NCI-H524 (cell line): ENCODE data around the gene TMEM129.

ENCODE experiments used
- DNase-seq, 2 experiments: peaks; one replicate each; lab custom pipeline; 2025; lab: John Stamatoyannopoulos, UW

The TMEM129 gene

DNA sequence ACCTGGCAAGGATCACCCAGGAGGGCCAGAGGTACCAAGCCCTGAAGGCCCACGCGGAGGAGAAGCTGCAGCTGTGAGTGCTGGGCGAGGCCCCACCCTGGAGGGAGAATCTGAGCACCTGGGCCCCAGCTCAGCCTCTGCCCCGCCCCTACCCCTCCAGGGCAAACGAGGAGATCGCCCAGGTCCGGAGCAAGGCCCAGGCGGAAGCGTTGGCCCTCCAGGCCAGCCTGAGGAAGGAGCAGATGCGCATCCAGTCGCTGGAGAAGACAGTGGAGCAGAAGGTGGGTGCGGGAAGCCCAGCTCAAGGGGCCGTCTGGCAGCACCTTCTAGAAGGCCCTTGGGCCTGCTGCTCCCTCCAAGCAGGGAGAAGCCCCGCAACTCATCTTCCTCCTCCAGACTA, 23.4 kb upstream of the TMEM129 start:
- DNase-seq = no peak

DNA sequence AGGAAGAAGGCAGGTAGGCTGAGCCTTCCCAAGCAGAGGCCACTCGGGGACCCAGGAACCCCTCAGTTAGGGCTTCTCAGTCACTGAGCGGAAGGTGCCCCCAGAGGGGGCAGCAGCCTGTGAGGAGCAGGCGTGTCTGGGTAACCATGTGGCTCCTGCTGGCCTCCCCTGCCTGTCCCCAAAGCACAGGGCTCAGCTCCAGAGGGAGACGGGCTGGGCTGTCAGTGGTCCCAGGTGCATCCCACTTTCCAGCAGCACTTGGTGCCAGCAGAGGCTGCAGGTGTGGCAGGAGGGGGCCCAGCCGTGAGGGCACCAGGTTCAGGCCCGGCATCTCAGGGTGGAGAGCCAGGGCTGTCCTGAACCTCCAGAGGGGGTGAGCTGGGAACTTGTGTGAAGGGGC, 22.9 kb upstream of the TMEM129 start:
- no peak for DNase-seq

DNA sequence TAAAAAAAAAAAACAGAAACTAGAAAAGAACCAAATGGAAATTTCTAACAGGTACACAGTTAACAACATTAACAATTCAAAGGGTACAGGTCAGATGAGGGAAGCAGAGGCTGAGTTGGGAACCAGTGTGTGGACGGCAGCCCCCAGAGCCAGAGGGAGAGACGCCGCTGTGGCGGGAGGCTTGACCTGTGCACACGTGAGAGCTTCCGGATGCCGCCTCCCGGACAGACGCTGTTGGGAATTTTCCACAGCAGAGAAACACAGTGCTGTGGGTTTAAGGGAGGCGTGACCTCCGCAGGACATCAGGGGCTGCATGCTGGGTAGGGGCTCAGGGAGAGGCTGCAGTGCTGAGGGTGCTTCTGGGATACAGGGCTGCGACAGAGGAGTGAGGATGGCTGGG, 22.4 kb upstream of the TMEM129 start:
- no peak for DNase-seq

DNA sequence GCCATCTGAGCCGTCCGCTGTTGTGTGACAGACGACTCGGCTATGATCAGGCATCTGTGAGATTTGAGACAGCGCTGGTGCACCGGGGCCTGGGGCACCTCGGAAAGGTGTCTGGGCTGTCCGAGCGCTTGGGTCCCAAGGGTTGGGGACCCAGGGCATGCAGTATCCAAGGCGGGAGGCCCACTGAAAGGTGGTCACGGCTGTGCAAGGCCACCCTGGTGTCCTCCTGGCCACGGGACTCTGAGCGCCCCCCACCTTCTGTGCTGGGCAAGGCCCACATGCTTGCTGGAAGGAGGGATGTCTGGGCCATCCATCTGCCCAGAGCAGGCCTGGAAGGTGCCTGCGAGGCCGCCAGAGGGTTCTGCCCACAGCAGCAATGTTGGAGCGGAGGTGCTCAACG, 20.1 kb upstream of the TMEM129 start:
- no peak for DNase-seq

DNA sequence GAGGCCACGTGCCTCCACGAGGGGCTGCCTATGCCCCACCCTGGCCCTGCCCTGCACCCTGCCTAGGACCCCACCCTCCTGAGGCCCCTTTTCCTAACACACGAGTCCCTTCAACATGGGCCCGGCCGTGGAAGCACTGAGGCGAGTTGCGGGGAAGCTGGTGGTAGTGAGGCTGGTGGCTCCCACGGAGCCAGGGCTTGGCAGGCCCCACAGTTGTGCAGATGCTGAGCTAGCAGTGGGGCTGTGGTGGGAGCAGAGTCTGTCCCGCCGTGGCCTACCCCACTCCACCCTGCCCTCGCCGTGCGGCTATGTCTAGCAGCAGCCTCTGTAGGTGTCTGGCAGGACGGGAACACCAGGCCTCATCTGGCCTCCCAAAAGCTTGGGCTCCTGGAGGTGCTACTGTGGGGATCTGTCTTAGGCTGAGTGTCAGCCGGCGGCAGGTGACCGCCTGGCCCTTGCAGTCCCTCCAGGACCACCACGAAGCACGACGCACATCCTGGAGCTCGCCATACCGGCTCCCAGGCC, 19.0 kb upstream of the TMEM129 start:
- no peak for DNase-seq

DNA sequence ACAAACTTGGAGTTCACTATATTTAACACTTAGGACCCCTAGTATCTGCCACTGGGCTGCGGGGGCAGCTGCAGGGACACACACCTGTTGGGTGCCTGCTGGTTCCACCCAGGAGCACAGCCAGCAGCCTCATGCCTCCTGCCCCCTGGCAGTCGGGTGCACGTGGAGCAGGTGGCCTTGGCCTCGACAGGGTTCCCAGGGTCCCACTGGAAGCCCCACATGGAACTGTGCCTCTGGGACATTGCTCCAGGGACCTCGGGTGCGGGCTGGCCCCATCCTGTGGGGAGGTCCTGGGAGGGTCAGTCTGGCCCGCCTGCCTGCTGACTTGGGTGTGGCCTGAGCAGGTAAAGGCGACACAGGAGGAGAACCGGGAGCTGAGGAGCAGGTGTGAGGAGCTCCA, 18.2 kb upstream of the TMEM129 start:
- DNase-seq = no peak

DNA sequence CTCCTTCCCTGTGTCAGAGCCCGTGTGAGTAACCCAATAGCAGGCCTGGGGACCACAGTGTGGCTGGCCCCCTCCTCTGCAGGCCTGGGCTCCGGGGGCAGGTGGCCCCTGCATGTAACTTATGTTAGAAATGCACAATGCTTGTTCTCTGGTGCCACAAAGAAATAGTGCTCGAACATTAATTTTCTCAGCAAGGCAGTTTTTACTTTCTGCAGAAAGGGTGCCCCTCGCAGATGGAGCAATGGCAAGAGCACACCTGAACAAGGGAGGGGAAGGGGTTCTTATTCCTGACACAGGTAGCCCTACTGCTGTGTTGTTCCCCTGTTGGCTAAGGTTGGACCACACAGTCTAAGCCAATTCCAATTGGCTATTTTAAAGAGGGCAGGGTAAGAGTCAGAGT, 17.3 kb upstream of the TMEM129 start:
- no peak for DNase-seq

DNA sequence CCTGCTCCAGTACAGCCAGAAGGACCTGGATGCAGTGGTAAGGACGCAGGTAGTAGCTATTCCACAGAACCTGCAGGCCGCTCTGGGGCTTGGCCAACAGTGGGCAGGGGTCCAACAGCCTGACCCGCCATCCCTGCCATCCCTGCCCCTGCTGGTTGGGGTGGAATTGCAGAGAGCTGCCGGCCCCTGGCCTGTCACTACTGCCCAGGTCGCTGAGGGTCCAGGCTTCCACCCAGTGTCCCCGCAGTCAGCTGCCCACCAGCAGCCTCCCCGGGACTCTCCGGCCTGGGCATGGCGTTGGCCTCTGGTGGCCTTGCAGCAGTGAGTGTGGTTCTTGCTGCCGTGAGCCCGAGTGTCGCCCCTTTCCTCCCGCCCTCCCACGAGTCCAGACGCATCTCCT, 16.5 kb upstream of the TMEM129 start:
- no peak for DNase-seq

DNA sequence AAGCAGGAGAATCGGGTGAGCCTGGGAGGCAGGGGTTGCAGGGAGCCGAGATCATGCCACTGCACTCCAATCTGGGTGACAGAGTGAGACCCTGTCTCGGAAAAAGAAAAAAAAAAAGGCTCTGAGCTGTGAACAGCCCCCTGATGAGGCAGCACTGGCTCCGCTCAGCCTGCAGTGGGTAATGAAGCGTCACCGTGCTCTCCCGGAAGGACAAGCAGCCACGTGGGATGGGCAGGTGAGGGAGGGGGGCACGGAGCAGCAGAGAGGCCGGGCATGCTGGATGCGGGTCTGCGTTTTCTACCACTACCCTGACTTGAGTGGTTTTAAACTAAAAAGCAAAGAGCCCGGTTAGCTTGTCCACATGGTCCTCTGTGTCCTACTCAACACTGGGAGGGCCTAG, 15.7 kb upstream of the TMEM129 start:
- no peak for DNase-seq

DNA sequence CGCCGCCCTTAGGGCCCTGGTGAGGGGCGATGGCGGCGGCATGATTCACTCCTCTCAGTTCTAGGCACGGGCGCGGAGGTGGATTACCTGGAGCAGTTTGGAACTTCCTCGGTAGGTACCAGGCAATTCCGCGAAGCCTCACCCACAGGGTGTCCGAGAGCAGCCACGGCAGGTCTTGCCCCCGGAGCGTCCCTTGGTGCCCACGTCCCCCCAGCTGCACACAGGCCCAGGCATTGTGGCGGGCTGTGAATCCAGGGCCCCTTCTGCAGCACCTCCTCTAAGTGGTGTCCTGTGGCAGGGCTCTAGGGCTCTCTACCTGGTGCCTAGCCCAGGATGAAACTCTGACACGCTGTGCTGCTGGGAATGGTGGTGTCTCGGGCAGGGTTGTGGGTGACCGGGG, 14.1 kb upstream of the TMEM129 start:
- DNase-seq = no peak

DNA sequence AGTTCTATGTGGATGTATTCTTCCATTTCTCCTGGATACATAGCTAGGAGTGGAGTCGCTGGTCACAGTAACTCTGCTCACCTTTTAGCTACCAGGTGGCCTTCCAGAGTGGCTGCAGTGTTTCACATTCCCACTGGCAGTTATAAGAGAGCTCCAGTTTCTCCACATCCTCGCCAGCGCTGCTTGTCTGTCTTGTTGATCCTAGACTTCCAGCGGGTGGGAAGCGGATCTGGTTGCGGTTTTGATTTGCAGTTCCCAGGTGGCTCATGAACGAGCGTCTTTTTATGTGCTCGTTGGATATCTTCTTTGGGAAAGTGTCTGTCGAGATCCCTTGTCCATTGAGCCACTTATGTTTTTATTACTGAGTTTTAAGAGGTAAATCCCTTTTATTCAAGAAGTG, 11.8 kb upstream of the TMEM129 start:
- no peak for DNase-seq

DNA sequence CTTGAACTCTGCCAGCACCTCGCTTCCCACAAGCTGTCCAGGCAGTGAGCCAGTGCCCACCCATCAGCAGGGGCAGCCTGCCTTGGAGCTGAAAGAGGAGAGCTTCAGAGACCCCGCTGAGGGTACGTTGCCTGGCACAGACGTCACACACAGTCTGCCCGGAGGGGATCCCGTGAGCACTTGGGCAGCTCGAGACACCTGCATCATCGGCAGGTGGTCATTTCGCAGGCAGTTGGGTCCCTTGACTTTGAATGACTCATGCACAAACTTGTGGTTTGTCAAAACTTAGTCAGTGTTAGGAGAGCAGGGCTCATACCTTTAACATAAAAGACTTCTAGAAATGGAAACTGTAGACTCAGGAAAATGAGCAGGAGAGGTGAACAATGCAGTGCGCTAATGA, 10.1 kb upstream of the TMEM129 start:
- no peak for DNase-seq

DNA sequence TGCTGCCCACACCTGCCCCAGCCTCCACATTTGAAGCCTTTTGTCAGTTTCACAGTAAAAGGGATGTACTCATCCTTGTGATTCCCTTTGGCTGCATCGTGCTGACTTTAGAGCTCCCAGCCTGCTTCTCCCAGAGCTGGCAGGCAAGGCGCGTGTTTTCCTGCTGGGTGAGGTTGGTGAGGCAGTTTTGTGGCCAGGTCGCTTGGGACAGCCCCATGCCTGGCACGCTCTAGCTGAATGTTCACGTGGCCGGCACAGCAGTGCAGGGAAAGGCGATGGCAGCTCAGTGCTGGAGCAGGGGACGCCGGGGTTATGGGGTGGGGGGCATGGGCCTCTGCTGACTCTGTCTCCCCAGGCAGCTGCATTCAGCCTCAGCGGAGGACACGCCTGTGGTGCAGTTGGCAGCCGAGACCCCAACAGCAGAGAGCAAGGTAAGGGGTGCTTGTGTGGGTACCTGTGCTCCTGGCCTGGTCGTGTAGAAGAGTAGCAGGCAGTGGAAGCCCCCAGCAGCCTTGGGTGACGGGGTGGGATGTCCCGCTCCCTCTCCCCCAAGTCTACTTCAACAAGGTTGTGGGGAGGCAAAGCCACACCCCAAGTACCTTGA, 9.5 kb upstream of the TMEM129 start:
- DNase-seq = no peak

DNA sequence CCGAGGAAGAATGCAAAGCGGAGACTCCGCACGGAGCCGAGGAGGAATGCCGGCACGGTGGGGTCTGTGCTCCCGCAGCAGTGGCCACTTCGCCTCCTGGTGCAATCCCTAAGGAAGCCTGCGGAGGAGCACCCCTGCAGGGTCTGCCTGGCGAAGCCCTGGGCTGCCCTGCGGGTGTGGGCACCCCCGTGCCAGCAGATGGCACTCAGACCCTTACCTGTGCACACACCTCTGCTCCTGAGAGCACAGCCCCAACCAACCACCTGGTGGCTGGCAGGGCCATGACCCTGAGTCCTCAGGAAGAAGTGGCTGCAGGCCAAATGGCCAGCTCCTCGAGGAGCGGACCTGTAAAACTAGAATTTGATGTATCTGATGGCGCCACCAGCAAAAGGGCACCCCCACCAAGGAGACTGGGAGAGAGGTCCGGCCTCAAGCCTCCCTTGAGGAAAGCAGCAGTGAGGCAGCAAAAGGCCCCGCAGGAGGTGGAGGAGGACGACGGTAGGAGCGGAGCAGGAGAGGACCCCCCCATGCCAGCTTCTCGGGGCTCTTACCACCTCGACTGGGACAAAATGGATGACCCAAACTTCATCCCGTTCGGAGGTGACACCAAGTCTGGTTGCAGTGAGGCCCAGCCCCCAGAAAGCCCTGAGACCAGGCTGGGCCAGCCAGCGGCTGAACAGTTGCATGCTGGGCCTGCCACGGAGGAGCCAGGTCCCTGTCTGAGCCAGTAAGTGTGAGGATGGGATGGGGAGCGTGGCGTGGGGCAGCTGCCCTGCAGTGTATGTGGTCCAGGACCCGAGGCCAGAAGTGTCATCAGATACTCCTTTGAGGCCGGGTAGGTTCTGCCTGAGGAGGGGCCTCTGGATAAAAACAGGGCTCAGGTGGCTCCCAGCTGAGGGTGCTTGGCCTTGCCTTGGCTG, 7.2 kb upstream of the TMEM129 start:
- DNase-seq = no peak

DNA sequence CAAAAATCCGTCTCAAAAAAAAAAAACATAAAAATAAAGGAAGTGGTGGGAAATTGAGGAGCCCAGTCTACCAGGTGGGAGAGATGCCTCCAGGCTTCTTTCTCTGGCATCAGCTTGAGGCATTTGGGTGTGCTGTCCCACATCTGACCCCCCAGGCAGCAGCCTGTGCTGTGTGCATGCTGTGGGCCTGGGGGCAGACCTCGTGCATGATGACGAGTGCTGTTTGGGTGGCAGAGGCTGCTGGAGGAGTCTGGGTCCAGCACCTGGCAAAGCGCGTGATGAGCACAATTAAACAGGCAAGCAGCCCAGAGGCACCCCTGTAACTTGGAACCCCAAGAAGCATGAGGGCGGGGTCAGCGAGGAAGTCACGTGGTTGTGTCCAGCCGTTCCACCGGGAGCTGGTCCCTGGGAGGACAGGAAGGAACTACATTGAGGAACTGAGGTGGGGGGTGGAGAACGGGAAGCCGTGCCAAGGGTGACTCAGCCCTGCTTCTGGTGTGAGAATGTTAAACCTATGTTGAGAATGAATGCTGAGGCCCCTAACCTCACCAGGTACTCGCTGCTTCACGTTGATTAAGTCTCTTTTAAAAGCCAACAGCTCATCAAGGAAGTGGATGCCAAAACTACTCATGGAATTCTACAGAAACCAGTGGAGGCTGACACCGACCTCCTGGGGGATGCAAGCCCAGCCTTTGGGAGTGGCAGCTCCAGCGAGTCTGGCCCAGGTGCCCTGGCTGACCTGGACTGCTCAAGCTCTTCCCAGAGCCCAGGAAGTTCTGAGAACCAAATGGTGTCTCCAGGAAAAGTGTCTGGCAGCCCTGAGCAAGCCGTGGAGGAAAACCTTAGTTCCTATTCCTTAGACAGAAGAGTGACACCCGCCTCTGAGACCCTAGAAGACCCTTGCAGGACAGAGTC, 6.3 kb upstream of the TMEM129 start:
- no peak for DNase-seq

DNA sequence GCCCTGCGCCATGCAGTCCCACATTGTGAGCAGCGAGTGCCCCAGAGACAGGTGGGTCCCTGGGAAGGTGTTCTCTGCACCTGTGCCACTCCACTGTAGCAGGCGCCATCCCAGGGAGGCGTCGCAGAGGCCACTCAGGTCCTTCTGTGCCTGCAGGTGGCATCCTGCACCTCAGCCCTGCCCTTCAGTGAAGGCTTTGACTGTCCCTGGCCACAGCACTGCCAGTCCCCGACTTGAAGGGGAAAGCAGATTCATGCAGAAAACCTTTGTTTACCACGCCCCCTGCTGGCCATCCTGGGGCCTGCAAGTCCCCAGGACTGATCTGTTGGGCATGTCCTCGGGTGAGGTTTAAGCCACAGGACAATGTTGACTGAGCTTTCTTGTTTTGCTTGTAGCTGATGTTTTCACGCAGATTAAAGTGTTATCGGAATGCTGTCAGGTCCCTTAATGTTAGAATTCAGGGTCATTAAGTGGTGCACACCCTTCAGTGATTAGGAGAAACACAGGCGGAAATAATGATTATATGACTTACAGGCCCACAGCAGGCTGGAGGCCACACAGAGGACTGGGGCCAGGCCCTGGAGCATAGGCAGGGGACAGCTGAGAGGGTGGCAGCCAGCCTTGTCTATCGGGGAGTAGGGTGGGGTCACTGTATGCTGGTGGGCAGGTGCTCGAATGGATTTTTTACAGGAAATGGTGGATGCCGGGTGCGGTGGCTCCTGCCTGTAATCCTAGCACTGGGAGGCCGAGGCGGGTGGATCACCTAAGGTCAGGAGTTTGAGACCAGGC, 5.2 kb upstream of the TMEM129 start:
- DNase-seq = peak; percentile 54 to 84

DNA sequence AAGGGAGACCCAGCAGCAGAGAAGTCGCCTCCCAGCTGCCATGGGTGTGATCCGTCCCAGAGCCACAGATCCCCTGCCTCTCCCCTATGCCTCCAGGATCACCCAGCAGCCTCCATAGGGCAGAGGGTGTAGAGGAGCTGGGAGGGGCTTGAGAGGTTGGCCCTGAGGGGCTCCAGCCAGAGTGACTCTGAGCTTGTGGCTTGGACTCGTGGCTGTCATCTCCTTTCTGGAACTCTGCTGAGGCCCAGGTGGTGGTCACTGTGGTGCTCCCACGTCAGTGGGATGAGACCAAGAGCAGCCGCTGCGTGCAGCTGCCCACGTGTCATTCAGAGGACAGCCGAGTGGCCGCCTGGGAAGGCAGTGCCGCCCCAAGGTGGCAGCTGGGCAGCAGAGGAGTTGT, 4.4 kb upstream of the TMEM129 start:
- no peak for DNase-seq

DNA sequence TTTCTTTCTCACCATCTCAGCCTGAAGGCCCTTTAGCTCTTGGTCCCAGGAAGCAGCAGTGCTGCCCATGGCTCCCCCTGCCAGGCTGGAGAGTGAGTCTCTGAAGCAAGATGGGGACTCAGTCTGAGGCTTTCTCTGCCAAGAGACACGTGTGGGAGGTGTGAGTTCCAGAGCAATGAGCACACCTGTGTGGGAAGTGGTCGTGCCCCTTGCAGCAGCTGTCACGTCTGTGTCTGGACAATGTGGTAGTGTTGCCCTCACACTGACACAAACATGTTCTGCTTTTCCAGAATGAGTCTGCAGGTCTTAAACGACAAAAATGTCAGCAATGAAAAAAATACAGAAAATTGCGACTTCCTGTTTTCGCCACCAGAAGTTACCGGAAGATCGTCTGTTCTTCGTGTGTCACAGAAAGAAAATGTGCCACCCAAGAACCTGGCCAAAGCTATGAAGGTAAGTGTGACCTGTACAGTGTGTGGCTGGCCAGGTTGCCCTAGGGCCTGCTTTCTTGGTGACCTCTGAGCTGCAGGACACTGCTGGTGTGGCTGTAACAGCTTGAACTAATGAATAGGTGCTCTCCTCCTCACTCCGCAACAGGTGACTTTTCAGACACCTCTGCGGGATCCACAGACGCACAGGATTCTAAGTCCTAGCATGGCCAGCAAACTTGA, 2.1 kb upstream of the TMEM129 start:
- DNase-seq = no peak

DNA sequence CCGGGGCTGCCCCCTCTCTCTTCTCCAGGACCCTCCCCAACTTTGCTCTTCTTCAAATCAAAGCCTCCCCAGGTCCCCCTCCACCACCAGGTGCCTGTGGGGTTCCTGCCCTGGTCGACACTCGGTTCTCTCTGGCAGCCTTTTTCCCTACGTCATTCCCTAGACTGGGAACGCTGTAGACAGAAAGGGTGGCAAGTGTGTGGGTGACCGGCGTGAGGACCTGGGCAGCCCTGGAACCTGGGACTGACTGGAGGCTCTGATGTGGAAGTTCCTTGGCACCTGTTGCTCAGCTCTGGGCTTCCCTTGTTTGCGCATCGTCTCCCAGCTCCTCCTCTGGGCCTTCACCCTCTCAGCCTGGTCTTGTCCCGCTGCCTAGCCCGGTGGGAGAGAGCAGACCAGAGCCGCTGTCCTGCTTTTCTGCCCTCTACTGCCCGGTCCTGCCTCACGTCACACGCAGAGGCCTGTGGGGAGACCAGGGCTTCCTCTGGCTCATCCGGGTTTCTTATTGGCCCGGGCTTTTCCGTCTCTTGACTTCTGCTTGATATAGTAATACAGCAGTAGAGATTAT, 1.5 kb upstream of the TMEM129 start:
- no peak for DNase-seq

DNA sequence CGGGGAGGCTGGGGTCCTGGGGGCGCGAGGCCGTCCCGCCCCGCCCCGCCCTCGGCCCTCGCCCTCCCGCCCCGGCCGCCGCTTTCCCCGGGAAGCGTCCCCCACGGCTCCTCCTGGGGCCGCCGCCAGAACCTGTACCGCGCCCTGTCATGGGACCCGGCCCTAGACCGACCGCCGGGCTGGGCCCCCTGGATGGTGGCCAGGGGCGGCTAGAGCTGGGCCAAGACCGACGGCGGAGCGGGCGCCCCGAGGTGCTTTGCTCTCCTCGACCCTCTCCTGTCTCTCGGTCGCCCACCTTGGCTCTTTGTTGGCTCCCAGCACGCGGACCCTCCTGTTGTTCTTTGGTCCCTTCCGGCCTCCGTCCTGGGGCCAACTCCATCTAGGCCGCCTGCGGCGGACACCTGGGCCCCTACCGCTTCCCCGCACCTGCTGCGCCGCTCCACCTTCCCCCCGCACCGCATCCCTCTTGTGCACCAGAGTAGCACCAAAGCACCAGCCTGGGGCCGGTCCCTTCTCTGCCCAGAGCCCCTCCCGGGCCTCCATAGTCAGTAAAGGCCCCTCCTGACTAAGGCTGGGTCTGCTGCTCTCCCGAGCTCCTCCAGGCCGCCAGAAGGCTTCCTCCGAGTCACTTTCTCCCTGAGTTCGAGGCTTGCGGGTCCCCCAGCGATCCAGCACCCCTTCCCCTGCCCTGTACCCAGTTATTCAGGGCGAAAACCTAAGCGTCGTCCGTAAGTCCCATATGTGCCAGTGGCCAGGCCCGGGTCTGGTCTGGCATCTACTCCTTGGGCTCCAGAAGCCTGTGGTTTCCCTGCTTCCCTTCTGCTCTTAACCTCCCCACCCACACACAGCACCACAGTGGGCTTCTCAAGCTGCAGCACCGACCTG, 785 bp upstream of the TMEM129 start:
- no peak for DNase-seq
